NCI-H2227 (cell line): ENCODE measurements around the gene SART1.

ENCODE experiments used
- DNase-seq: peaks from one replicate; lab custom pipeline; 2025; ENCODE audit not compliant: unreplicated experiment; lab: John Stamatoyannopoulos, UW

The SART1 gene

GRCh38 chr11:65961267-65962140, at the start of gene SART1:
SART1 (plus strand) TSS chr11:65961734; CDS start chr11:65961781, 47 bp downstream.
- DNase-seq, result peak; percentile 99

GRCh38 chr11:65912845-65913244, 48.7 kb upstream of the SART1 start:
- DNase-seq, result no peak

- DNase-seq, result no peak
Measured at GRCh38 chr11:65915101-65915820, 46.3 kb upstream of the SART1 start.

- DNase-seq, result no peak
Measured at GRCh38 chr11:65915821-65916251, 45.7 kb upstream of the SART1 start.

- no peak for DNase-seq
Measured at GRCh38 chr11:65916391-65916790, 45.1 kb upstream of the SART1 start.

GRCh38 chr11:65917077-65917433, 44.5 kb upstream of the SART1 start:
- DNase-seq, result no peak

GRCh38 chr11:65917434-65918210, 43.9 kb upstream of the SART1 start:
- no peak for DNase-seq

GRCh38 chr11:65918211-65919140, 43.1 kb upstream of the SART1 start, which contains the start of gene C11orf68:
C11orf68 (minus strand) TSS chr11:65919062; CDS start chr11:65919031, 31 bp downstream.
- DNase-seq, result peak; percentile 57

GRCh38 chr11:65919141-65919572, 42.4 kb upstream of the SART1 start, which contains the start of gene DRAP1:
DRAP1 (plus strand) TSS chr11:65919426; CDS start chr11:65919502, 76 bp downstream.
- peak; percentile 98 for DNase-seq

GRCh38 chr11:65919573-65920371, 41.8 kb upstream of the SART1 start:
- peak; percentile 58 for DNase-seq

- no peak for DNase-seq
Measured at GRCh38 chr11:65920372-65920802, 41.1 kb upstream of the SART1 start.

GRCh38 chr11:65921033-65921555, 40.4 kb upstream of the SART1 start:
- DNase-seq, result no peak

GRCh38 chr11:65921876-65922275, 39.7 kb upstream of the SART1 start:
- no peak for DNase-seq

- no peak for DNase-seq
Measured at GRCh38 chr11:65922565-65922964, 39.0 kb upstream of the SART1 start.

- DNase-seq, result no peak
Measured at GRCh38 chr11:65925397-65925796, 36.1 kb upstream of the SART1 start.

GRCh38 chr11:65927904-65928397, 33.6 kb upstream of the SART1 start:
- DNase-seq, result no peak

GRCh38 chr11:65928667-65929066, 32.9 kb upstream of the SART1 start:
- DNase-seq, result no peak

GRCh38 chr11:65931773-65932557, 29.6 kb upstream of the SART1 start:
- DNase-seq, result no peak
